Measurements from ENCODE around the gene BPGM.

The BPGM gene

DNA sequence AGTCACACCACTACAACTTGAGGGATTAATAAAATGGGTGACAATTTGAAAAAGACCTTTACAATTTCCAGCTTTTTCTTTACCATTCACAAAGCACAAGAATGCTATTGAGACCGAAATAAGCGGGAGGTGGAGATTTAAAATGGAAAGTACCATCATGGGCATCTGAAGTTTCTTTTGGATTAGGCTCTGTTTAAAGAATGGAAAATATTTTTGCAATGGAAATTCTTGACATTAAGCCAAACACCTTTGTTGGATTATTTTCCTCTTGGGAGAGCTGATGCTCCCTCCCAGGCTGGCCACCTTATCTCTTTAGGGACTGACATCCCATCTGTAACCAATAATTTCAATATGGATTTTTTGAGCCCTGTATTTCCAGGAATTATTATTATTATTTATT is 62.5 kb downstream of the BPGM start:
- no peak for DNase-seq (ENCODE audit: low read depth)

DNA sequence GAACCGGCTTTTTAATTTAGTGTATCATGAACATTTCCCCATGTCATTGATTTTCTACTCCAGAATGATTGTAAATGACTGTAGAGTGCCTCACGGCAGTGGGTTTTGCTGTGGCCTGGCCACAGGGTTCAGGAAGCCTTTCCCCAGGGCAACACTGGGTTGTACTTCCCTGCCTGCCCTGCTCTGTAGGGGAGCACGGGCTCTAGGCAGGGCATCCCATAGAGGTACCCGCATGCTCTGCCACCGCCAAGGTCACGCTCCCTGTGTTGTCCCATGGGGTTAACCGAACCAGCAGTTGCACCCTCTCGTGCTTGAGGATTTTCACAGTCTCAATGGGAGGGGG is 63.8 kb downstream of the BPGM start:
- in situ Hi-C loops (cut with HindIII; ENCODE audit: low sequenced_read_pairs) = no loop called here
- H3K4me3 ChIP-seq (ENCODE audit: low read depth, low read length) = no peak overlapping the region
- no peak for DNase-seq (ENCODE audit: low read depth)
- TF ChIP-seq, protein P1, sequence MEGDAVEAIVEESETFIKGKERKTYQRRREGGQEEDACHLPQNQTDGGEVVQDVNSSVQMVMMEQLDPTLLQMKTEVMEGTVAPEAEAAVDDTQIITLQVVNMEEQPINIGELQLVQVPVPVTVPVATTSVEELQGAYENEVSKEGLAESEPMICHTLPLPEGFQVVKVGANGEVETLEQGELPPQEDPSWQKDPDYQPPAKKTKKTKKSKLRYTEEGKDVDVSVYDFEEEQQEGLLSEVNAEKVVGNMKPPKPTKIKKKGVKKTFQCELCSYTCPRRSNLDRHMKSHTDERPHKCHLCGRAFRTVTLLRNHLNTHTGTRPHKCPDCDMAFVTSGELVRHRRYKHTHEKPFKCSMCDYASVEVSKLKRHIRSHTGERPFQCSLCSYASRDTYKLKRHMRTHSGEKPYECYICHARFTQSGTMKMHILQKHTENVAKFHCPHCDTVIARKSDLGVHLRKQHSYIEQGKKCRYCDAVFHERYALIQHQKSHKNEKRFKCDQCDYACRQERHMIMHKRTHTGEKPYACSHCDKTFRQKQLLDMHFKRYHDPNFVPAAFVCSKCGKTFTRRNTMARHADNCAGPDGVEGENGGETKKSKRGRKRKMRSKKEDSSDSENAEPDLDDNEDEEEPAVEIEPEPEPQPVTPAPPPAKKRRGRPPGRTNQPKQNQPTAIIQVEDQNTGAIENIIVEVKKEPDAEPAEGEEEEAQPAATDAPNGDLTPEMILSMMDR (IDR thresholded peaks at IDR 0.05; ENCODE audit: low read depth, low read length, missing control alignments) = no peak

More for the DNA sequence above, 62.5 kb downstream of the BPGM start:
- TF ChIP-seq, protein P1 (IDR thresholded peaks at IDR 0.05; ENCODE audit: low read depth, low read length, missing control alignments) = no peak
- no peak overlapping the region for H3K4me3 ChIP-seq (ENCODE audit: low read depth, low read length)
- in situ Hi-C loops (cut with HindIII; ENCODE audit: low sequenced_read_pairs) = no loop called here

DNA sequence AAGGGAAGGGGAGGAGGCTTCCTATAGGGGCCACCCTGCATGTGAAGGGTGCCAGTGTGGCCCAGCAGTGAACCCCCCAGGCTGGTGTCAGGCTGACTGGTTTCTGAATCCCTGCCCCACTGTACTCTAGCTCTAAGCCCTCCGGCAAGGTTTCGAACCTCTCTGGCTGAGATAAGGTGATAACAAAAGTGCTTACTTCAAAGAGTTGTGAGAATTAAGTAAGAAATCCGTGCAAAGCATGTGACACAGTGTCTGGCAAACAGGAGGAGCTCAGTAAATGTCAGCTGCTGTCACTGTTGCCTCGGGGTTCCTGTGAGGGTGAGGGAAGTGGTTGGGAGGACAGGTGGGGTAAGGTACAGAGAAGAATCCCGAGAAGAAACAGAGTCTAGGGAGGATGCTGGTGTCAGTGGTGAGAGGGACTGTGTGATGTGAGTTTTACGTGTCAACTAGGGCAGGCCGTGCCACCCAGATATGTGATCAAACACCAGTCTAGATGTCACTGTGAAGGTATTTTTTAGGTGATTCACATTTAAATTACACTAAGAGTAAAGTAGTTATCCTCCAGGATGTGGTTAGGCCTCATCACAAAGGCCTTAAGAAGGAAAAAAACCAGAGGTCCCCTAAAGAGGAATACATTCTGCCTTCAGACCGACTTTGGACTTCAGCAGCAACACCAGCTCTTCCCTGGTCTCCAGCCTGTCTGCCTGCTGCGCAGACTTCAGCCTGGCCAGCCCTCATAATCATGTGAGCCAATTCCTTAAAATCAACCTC is 64.4 kb downstream of the BPGM start:
- TF ChIP-seq, protein P1 (IDR thresholded peaks at IDR 0.05; ENCODE audit: low read depth, low read length, missing control alignments) = no peak
- DNase-seq (ENCODE audit: low read depth) = no peak
- in situ Hi-C loops (cut with HindIII; ENCODE audit: low sequenced_read_pairs) = no loop called here
- no peak overlapping the region for H3K4me3 ChIP-seq (ENCODE audit: low read depth, low read length)

DNA sequence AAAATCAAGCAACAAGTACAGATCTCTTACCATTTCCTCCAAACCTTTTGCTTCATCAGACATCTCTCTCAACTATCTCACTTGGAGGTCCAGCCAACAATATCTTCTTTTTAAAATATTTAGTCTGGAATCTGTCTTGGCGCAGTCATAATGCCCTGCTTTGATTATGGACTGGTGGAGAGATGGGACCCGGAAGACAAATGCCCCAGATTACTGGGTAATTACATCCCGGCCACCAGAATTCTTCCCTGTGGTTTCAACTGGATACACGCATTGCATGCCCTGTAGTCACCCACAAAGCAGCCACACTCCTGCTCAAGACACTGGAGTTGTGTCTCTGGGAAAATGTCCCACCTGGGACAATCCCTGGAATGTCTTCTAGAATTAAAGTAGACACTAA is 65.5 kb downstream of the BPGM start:
- in situ Hi-C loops (cut with HindIII; ENCODE audit: low sequenced_read_pairs) = no loop called here
- no peak overlapping the region for H3K4me3 ChIP-seq (ENCODE audit: low read depth, low read length)
- TF ChIP-seq, protein P1 (IDR thresholded peaks at IDR 0.05; ENCODE audit: low read depth, low read length, missing control alignments) = no peak
- no peak for DNase-seq (ENCODE audit: low read depth)

DNA sequence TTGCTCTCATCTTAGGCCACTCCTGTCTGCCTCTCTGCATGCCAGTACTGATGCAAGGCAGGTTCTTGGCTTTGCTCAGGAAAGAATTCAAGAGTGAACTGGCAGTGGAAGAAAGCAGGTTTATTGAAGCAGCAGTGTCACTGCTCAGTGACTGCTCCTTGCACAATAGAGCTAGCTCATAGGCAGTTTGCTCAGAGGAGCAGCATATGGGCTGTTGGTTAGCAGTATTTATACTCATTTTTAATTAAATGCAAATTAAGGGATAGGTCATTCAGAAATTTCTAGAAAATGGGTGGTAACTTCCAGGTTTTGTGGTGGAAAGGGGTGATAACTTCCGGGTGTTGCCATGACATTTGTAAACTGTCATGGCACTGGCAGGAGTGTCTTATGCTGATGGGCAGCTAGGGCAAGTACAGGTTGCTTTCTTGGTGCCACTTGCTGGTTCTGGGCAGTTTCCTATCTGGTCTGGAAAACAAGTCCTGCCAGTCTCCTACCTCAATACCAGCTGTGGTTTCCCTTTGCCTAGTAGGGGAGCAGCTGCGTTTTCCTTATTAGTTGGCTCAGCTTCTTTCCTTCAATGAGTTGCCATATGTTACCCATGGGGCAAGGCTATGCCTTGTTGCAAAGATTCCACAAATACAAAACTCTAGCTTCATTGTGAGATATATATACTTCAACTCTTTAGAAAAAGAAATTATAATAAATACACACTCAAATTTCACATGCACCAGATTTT is 68.0 kb downstream of the BPGM start:
- in situ Hi-C loops (cut with HindIII; ENCODE audit: low sequenced_read_pairs) = no loop called here
- DNase-seq (ENCODE audit: low read depth) = no peak
- TF ChIP-seq, protein P1 (IDR thresholded peaks at IDR 0.05; ENCODE audit: low read depth, low read length, missing control alignments) = no peak
- no peak overlapping the region for H3K4me3 ChIP-seq (ENCODE audit: low read depth, low read length)

DNA sequence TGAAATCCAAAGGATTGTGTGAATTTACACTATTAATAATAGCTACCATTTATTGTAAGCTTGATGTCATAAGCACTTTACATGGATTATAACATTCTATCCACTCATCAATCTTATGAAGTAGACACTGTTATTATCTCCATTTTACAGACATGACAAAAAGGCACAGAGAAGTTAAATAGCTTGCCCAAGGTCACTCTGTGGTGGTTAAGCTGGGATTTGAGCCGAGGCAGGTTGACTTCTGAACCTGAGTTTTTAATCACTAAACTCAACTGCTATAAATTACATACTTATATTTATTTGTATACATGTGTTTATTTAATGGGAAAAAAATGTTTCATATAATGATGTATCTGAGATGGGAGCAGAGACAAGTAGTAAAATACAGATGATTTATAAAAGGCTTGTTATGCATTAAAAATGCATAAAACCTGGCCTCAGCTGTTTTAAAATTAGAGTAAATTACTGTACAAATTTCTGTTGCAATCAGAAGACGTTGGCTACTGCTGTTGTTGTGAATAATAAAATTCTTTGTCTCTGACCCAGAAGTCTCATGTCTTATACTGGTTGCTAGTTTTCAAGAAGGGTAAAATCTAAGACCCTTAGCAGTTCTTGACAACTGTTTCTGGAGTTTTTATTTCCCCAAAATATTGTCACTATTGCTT is 71.7 kb downstream of the BPGM start:
- no peak overlapping the region for H3K4me3 ChIP-seq (ENCODE audit: low read depth, low read length)
- TF ChIP-seq, protein P1 (IDR thresholded peaks at IDR 0.05; ENCODE audit: low read depth, low read length, missing control alignments) = no peak
- no peak for DNase-seq (ENCODE audit: low read depth)
- in situ Hi-C loops (cut with HindIII; ENCODE audit: low sequenced_read_pairs) = no loop called here

Measured in astrocyte of the cerebellum (primary cell).